ENCODE data around the gene TAF13. TPM values are rescaled to one million over a fixed set of nuclear protein-coding genes. Genes with fewer than 3 reads are reported as not detected.

Gene TAF13
- total and polyA plus RNA-seq, 9 of the 15 experiments (the other 6 are each of a cell fraction or from before 2014, with no cell fraction given), result 14.9 to 77.2 (median 38.7) TPM

- TF ChIP-seq FOXO4 (CRISPR knock-in tag; IDR thresholded peaks at IDR 0.05), result no peak
- TF ChIP-seq, protein P1, sequence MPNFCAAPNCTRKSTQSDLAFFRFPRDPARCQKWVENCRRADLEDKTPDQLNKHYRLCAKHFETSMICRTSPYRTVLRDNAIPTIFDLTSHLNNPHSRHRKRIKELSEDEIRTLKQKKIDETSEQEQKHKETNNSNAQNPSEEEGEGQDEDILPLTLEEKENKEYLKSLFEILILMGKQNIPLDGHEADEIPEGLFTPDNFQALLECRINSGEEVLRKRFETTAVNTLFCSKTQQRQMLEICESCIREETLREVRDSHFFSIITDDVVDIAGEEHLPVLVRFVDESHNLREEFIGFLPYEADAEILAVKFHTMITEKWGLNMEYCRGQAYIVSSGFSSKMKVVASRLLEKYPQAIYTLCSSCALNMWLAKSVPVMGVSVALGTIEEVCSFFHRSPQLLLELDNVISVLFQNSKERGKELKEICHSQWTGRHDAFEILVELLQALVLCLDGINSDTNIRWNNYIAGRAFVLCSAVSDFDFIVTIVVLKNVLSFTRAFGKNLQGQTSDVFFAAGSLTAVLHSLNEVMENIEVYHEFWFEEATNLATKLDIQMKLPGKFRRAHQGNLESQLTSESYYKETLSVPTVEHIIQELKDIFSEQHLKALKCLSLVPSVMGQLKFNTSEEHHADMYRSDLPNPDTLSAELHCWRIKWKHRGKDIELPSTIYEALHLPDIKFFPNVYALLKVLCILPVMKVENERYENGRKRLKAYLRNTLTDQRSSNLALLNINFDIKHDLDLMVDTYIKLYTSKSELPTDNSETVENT (CRISPR knock-in tag; IDR thresholded peaks at IDR 0.05), result peak; percentile 54; the same call in 1 of the 2 replicates
- TF ChIP-seq CTCFL (IDR thresholded peaks at IDR 0.05; ENCODE audit: borderline replicate concordance, insufficient read depth, low read depth, low read length, poor library complexity, severe bottlenecking), result no peak
- no peak for TF ChIP-seq PBX2 (CRISPR knock-in tag; IDR thresholded peaks at IDR 0.05; ENCODE audit: low read depth)
- TF ChIP-seq PBX2 (tag; conservative IDR thresholded peaks at IDR 0.05; ENCODE audit: low read depth), result no peak
- TF ChIP-seq PHF21A (IDR thresholded peaks at IDR 0.05; ENCODE audit: borderline replicate concordance, low read depth), result no peak
- peak; percentile 97 for TF ChIP-seq RBBP5 (IDR thresholded peaks at IDR 0.05; ENCODE audit: borderline replicate concordance, insufficient read depth, low read length, poor library complexity, severe bottlenecking)
- peak; percentile 98 for TF ChIP-seq POLR2A (conservative IDR thresholded peaks at IDR 0.05)
- no peak for TF ChIP-seq NONO (IDR thresholded peaks at IDR 0.05; ENCODE audit: low read depth in 2 of 2, low read length in 1 of 2)
- peak; percentile 66; the same call in 1 of the 2 replicates for TF ChIP-seq TOE1 (IDR thresholded peaks at IDR 0.05; ENCODE audit: borderline replicate concordance)
- TF ChIP-seq TOE1 (CRISPR knock-in tag; IDR thresholded peaks at IDR 0.05; ENCODE audit: borderline replicate concordance, low read depth), result 0 out of 2 replicates have a peak, but pooled peaks have one; percentile 13
- no peak for TF ChIP-seq POLR3G (IDR thresholded peaks at IDR 0.05; ENCODE audit: extremely low read depth, insufficient read length, insufficient replicate concordance)
- TF ChIP-seq ZFP36 (IDR thresholded peaks at IDR 0.05; ENCODE audit: low read depth, low read length, partially characterized antibody), result peak; percentile 30
- TF ChIP-seq L3MBTL2 (IDR thresholded peaks at IDR 0.05), result peak; percentile 85
- no peak for TF ChIP-seq CBFA2T3 (IDR thresholded peaks at IDR 0.05)
- no peak for TF ChIP-seq ARNT (IDR thresholded peaks at IDR 0.05)
- no peak for TF ChIP-seq SIRT6 (IDR thresholded peaks at IDR 0.05; ENCODE audit: low read depth, low read length)
- no peak for TF ChIP-seq FOS (IDR thresholded peaks at IDR 0.05; ENCODE audit: extremely low read depth, insufficient read length)
Observed at GRCh38 chr1:109075531-109076490, at the start of gene TAF13 (continued).
